Measurements from ENCODE around the gene MARVELD1. TPM values are rescaled to one million over a fixed set of nuclear protein-coding genes. Genes with fewer than 3 reads are reported as not detected.

Gene MARVELD1
- total and polyA plus RNA-seq, 2 experiments from 2014 or later: 38.3 to 55.5 TPM

DNA sequence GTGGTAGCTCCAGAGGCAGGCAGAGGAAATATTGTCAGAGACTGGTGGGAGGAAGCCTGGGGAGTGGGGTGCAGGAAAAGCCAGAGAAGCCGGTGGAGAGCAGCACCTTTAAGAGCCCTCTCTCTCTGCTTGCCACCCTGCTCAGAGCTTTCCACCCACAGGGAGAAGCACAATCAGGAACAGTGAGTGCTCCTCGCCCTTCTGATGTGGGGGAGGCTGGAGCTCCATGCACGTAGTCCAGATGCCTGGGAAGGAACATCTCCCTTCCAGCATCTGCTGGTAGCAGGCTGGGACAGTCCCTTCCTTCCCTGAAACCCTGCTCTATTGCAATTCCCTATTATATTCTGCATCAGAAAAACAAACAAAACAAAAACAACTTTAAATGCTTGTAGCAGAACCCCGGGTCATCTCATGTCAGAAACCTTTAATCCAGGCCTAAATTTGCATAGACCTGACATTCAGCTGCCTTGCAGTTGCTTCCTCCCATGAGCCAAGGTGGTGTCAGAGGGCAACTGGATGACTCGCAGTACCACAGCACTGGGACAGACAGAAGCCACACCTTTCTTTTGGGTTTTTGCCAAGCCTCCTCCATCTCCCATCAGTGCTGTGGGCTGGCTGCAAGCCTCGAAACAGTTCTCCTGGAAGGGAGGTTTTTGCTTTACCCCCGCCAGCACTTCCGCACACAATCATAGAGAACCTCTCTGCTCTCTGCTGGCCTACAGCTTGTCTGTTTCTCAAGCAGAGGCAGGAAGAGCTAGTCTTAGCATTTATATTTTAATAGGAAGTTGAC lies 39.6 kb upstream of the MARVELD1 start:
- Histone ChIP-seq H3K27me3 (no peaks in the 10 kb centered on the region), H3K9me3 (ENCODE audit: low read depth) (no peaks in the 10 kb centered on the region), H3K4me1 (ENCODE audit: low read depth) (no peaks in the 10 kb centered on the region), H3K36me3 (peaks cover 18% of the 10 kb centered on the region), H3K27ac (no peak overlapping the region), H3K4me3 (no peak overlapping the region)
- DNase-seq (ENCODE audit: low read depth in 1 of 2, low spot score in 1 of 2): peak in 1 of 2 donors; percentile 70
- TF ChIP-seq, protein P1, sequence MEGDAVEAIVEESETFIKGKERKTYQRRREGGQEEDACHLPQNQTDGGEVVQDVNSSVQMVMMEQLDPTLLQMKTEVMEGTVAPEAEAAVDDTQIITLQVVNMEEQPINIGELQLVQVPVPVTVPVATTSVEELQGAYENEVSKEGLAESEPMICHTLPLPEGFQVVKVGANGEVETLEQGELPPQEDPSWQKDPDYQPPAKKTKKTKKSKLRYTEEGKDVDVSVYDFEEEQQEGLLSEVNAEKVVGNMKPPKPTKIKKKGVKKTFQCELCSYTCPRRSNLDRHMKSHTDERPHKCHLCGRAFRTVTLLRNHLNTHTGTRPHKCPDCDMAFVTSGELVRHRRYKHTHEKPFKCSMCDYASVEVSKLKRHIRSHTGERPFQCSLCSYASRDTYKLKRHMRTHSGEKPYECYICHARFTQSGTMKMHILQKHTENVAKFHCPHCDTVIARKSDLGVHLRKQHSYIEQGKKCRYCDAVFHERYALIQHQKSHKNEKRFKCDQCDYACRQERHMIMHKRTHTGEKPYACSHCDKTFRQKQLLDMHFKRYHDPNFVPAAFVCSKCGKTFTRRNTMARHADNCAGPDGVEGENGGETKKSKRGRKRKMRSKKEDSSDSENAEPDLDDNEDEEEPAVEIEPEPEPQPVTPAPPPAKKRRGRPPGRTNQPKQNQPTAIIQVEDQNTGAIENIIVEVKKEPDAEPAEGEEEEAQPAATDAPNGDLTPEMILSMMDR (IDR thresholded peaks at IDR 0.05; ENCODE audit: low read depth, low read length): no peak

DNA sequence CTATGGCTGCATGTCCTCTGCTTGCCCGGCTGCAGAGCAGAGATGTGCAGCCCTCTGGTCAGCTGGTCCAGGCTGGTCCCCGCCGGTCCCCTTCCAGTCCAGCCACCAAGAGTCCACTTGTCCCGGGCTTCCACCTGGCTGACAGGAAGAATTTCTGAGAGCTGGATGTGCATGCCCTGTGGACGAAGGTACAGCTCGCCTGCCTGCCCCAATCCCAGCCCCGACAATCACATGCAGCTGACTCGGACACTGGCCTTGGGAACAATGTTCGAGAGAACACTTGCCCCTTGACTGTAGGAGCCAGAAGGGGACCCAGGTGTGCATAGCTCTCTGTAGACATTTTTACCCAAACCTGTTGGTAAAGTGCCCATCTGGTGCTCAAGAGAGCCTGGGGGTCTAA lies 38.3 kb upstream of the MARVELD1 start:
- no peaks in the 10 kb centered on the region for H3K9me3 ChIP-seq (ENCODE audit: low read depth)
- TF ChIP-seq, protein P1 (IDR thresholded peaks at IDR 0.05; ENCODE audit: low read depth, low read length): no peak
- no peak for DNase-seq (ENCODE audit: low read depth in 1 of 2, low spot score in 1 of 2)
- H3K27me3 ChIP-seq: no peaks in the 10 kb centered on the region
- H3K27ac ChIP-seq: no peak overlapping the region
- H3K36me3 ChIP-seq: peaks cover 15% of the 10 kb centered on the region
- H3K4me1 ChIP-seq (ENCODE audit: low read depth): no peaks in the 10 kb centered on the region
- H3K4me3 ChIP-seq: no peak overlapping the region

DNA sequence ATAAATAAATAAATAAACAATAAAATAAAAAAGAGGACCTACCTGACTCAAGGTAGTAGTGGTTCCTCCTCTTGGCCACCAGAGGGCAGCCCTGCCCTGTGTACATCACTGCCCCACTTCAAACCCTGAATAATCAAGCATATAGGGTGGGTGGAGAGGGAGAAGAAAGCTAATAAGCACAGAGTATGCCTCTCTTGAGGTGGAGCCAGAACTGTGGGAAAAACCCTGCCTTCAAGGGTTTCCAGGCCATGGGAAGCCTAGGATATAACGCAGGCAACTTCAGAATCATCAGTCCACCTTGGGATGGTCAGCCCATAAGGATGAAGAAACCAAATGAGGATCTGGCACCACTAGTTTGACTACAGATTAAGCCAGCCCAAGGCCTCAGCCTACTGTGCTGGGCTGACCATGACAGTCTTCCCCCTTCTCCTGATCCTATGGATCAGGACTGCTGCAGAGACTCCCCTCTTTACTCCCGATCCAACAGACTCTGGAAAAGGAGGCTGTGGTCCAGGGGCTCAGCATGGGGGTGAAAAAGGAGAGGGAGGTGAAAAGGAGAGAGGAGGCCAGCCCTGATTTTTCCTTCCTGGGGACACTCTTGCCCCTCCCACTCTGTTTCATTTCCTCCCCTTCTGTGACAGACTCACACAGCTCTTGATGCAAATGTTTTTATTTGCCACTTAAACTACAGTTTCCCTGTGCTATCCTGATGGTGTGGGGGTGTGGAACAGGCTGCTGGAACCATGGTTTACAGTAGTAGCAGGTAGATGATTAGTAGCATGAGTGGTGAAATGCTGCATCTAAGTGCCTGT lies 36.6 kb upstream of the MARVELD1 start:
- Histone ChIP-seq H3K36me3 (peaks cover 15% of the 10 kb centered on the region), H3K27ac (no peak overlapping the region), H3K27me3 (no peaks in the 10 kb centered on the region), H3K4me3 (no peak overlapping the region), H3K4me1 (ENCODE audit: low read depth) (peaks cover 2% of the 10 kb centered on the region), H3K9me3 (ENCODE audit: low read depth) (no peaks in the 10 kb centered on the region)
- peak; percentile 69 to 70 for DNase-seq (ENCODE audit: low read depth in 1 of 2, low spot score in 1 of 2)
- TF ChIP-seq, protein P1 (IDR thresholded peaks at IDR 0.05; ENCODE audit: low read depth, low read length): peak; percentile 81

DNA sequence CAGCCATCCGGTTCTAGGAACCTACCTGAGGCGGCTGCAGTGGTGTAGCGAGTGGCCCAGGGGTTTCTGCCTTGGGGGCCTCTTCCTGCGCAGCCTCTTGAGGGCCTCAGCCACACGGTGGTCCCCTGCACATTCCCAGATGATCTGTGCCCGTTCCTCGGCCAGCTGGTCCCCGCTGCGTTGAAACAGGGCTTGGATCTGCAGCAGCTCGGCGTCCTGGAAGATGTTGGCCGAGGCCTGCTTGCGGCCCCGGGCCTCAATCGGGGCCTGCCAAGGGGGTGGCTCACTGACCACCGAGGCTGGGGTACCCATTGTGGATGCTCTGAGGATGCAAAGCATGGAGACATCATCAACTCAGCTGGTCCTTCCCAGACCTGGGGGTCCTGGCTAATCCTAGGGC lies 33.9 kb upstream of the MARVELD1 start:
- no peak overlapping the region for H3K27ac ChIP-seq
- DNase-seq (ENCODE audit: low read depth in 1 of 2, low spot score in 1 of 2): no peak
- peaks cover 5% of the 10 kb centered on the region for H3K4me1 ChIP-seq (ENCODE audit: low read depth)
- no peaks in the 10 kb centered on the region for H3K9me3 ChIP-seq (ENCODE audit: low read depth)
- peaks cover 5% of the 10 kb centered on the region for H3K36me3 ChIP-seq
- H3K27me3 ChIP-seq: no peaks in the 10 kb centered on the region
- H3K4me3 ChIP-seq: no peak overlapping the region
- TF ChIP-seq, protein P1 (IDR thresholded peaks at IDR 0.05; ENCODE audit: low read depth, low read length): no peak

DNA sequence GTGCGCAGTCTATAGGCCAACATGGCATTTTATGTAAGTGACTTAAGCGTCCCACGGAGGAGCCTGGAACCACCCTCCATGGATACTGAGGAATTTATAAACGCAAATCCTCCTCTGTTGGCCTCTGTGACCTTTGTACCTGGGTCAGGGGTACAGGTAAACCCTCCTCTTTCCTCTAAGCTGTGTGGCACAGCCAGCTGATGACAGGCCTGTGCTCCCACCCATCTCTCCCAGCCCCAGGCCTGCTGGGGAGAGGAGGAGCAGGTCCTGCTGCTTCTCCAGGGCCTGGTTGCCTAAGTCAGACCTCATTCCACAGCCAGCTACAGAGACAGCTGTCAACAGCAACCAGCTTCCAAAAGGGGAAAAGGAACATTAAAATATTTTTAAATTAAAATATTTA lies 31.5 kb upstream of the MARVELD1 start:
- H3K4me3 ChIP-seq: no peak overlapping the region
- H3K27me3 ChIP-seq: no peaks in the 10 kb centered on the region
- H3K36me3 ChIP-seq: no peaks in the 10 kb centered on the region
- no peak for DNase-seq (ENCODE audit: low read depth in 1 of 2, low spot score in 1 of 2)
- H3K9me3 ChIP-seq (ENCODE audit: low read depth): no peaks in the 10 kb centered on the region
- H3K27ac ChIP-seq: peak overlapping the region; percentile 43
- TF ChIP-seq, protein P1 (IDR thresholded peaks at IDR 0.05; ENCODE audit: low read depth, low read length): no peak
- H3K4me1 ChIP-seq (ENCODE audit: low read depth): peaks cover 5% of the 10 kb centered on the region

Measured in cardiac muscle cell (in vitro differentiated cells and primary cell).